ENCODE measurements around the gene SLC12A9.
A peak's percentile ranks its signal among the peaks of the same experiment; 100 is the strongest.
"Not testable (repeated sequence)": the region's sequence is repeated elsewhere in the genome, so short reads cannot be mapped to it uniquely, and the experiment has no call there.

SLC12A9 gene, protein sequence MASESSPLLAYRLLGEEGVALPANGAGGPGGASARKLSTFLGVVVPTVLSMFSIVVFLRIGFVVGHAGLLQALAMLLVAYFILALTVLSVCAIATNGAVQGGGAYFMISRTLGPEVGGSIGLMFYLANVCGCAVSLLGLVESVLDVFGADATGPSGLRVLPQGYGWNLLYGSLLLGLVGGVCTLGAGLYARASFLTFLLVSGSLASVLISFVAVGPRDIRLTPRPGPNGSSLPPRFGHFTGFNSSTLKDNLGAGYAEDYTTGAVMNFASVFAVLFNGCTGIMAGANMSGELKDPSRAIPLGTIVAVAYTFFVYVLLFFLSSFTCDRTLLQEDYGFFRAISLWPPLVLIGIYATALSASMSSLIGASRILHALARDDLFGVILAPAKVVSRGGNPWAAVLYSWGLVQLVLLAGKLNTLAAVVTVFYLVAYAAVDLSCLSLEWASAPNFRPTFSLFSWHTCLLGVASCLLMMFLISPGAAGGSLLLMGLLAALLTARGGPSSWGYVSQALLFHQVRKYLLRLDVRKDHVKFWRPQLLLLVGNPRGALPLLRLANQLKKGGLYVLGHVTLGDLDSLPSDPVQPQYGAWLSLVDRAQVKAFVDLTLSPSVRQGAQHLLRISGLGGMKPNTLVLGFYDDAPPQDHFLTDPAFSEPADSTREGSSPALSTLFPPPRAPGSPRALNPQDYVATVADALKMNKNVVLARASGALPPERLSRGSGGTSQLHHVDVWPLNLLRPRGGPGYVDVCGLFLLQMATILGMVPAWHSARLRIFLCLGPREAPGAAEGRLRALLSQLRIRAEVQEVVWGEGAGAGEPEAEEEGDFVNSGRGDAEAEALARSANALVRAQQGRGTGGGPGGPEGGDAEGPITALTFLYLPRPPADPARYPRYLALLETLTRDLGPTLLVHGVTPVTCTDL

DNA sequence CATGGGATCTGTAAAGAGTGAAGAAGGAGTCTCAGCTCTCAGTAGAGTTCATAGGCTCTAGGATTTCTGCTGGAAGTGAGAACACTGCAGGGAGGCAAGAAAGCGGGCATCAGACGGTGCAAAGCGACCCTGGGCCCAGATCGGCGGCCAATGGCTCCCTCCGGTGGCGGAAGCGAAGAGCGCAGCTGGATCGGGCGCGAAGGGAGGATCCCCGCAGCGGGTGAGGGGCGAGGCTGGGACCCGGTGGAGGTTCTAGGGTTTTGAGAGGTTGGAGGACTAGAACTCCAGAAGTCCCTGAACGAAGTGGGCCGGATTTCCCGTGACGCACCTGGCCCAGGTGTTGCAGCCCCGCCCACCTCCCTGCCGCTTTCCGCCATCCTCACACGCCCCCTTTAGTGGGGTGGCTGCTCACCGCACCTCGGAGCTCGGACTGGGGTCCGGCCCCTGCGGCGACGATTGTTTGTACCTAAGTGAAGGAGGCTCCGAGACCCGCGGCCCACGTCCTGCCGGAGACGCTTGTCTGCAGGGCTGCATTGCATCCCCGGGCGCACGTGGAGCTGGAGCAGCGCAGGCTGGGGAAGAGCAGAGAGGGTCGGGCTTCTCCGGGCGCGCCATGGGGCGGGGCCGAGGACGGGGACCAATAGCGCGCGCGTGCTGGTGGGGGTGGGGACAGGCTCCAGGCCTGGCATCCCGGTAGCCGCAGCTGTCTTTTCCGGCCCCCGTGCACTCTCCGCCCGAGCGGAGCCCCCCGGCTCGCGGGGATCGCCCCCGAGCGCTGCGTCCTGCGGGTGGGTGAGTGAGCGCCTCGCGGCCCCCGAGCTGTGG, at the start of gene SLC12A9:
TSS of gene SLC12A9 (plus strand) at position 666 of the 825 bp plus-strand sequence. CDS start 1,485 bp downstream, outside the sequence.
- peak; percentile 67 to 73 for DNase-seq (ENCODE audit: low read depth in 1 of 2, low spot score in 1 of 2)

DNA sequence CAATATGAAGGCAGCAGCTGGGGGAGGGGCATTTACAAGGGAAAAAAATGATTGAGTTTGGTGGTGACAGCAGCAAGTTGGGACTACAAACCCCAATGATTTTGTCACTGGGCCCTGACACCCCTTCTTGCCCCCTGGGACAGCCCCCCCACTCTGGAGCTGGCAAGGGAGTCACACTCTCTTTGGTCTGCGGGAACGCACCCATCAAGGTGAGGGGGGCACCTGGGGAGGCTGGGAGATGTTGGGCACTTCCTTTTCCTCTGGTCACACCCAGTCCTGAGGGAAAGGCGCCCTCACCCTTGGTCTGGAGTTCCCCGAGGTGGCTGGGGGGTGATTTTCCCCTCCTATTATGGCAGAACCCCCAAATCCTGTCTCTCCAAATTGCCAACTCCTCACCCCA, 49.6 kb upstream of the SLC12A9 start:
- no peak for DNase-seq (ENCODE audit: low read depth in 1 of 2, low spot score in 1 of 2)

DNA sequence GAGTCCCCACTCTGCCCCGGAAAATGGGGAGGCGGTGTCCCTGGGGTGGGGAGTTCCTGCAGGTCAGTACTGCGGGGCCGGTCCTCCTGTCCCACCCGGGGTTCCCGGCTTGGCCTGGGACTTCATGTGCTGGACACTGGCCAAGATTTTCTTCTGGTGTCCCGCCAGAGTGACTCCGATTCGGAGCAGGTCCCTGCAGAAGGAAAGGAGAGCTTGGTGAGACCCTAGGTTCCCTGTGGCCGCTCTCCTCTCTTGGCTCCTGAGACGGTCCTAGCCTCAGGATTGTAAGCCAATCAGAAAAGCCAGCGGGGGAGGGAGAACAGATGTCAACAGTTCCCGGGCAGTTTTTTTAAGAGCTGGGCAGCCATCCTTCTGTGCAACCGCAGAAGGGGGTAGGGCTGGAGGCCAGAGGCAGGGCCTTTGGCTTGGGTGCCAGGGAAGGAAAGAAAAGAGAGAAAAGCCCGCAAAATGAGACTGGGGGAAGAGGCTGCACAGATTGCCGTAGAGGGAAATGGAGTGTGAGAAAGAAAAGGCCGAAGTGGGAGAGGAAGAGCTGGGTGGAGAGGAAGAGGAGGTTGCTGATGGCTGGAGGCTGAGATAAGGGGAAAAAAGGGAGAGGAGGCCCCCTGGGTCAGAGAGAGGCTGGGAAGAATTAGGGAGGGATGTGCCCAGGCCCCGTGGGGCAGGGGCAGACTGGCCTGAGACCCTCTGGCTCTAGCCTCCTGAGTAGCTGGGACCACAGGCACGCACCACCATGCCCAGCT, 48.9 kb upstream of the SLC12A9 start:
- DNase-seq (ENCODE audit: low read depth in 1 of 2, low spot score in 1 of 2), result no peak

DNA sequence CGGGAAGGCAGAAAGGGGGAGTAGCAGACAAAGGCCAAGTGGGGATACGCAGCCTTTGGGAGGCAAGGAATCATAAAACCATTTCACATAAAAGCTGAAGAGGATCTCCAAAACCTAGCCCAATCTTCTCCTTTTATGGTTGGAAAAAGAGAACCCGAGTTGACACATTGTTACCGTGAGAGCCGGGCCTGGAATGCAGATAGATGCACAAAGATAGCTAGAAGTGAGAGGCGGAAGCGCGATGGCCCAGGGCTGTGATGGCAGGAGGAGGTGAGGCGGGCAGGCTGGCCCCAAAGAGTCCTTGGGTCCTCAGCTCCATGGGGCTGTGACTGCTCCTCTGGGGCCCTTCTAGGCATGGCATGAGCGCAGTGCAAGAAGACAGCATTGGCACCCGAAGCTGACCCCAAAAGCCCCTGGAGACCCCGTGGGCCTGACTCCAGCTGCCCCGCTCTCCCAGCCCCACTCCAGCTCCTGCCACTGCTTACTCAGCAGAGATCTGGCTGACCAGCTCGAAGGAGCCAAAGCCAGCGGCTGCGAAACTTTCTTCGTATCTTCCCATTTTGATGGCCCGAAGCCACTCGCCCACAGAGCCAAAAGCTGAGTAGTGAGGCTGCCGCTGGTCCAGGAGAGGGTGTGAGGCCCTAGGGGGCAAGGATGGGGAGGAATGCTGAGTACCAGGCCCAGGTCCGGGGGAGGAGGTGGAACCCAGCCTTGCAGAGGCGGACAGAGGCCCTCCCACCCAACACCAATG, 47.7 kb upstream of the SLC12A9 start:
- DNase-seq (ENCODE audit: low read depth in 1 of 2, low spot score in 1 of 2), result no peak

DNA sequence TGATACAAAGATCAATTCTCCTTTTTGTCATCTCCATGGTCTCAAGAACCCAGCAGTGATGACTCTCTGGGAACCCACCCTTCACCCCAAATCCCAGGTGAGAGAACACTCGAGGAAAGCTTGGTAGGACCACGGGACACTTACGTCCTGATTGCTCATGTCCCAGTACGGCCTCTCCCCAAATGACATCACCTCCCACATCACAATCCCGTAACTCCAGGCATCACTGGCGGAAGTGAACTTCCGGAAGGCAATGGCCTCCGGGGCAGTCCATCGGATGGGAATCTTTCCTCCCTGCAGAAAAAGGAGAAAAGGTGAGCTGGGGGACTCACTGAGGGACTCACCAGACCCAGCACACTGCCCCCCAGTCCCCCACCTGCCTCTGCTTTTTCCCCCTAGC, 46.2 kb upstream of the SLC12A9 start:
- no peak for DNase-seq (ENCODE audit: low read depth in 1 of 2, low spot score in 1 of 2)

DNA sequence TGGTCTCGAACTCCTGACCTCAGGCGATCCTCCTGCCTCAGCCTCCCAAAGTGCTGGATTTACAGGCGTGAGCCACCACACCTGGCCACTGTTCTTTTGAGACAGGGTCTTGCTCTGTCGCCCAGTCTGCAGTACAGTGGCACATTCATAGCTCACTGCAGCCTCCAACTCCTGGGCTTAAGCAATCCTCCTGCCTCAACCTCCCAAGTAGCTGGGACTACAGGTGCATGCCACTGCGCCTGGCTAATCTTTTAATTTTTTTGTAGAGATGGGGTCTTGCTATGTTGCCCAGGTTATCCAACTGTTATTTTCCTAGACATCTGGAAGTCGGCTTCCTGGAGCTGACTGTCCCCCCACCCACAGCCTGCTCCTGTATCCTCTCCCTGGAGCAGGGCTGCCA, 45.6 kb upstream of the SLC12A9 start:
- DNase-seq (ENCODE audit: low read depth in 1 of 2, low spot score in 1 of 2), result not testable (repeated sequence)

DNA sequence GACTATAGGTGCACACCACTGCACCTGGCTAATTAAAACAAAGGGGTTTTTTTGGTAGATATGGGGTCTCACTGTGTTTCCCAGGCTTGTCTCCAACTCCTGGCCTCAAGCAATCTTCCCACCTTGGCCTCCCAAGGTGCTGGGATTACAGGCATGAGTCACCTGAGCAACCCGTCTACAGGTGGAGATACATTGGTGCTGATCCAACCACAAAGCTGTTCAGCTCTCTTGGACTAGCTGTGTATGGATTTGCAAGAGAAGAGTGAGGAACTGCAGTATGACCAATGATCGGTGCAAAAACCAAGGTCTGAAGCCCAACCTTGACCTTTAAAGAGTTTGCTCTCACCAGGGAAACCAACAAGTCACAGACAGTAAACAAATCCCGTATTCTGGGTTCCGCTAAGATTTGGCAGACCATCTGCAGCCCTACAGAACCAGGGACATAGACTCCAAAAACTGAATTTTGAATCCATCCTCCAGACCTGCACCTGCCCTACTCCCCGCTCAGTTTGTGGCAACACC, 44.1 kb upstream of the SLC12A9 start:
- no peak for DNase-seq (ENCODE audit: low read depth in 1 of 2, low spot score in 1 of 2)

DNA sequence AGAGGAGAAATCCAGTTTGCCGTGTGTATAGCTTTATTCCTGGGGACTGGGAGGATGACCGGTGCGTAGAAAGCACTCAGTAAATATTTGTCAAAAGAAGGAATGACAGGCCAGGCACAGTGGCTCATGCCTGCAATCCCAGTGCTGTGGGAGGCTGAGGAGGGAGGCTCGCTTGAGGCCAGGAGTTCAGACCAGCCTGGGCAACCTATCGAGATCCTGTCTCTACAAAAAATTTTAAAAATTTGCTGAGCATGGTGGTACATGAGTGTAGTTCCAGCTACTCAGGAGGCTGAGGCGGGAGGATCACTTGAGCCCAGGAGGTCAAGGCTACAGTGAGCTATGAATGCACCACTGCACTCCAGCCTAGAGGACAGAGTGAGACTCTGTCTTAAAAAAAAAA, 41.0 kb upstream of the SLC12A9 start:
- DNase-seq (ENCODE audit: low read depth in 1 of 2, low spot score in 1 of 2), result no peak

DNA sequence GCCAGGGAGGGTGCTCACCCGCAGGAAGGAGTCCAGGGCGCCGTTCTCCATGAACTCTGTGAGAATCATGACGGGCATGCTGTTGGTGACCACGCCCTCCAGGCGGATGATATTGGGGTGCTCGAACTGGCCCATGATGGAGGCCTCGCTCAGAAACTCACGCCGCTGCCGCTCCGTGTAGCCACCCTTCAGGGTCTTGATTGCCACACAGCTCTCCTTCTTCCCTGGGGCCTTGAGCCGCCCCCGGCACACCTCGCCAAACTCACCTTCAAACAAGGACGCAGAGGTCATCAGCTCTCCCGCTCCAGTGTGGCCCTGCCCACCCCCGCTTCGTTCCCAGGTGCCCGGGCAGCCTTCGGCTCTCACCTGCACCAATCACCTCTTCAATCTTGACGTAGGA, 39.8 kb upstream of the SLC12A9 start:
- DNase-seq (ENCODE audit: low read depth in 1 of 2, low spot score in 1 of 2), result no peak

DNA sequence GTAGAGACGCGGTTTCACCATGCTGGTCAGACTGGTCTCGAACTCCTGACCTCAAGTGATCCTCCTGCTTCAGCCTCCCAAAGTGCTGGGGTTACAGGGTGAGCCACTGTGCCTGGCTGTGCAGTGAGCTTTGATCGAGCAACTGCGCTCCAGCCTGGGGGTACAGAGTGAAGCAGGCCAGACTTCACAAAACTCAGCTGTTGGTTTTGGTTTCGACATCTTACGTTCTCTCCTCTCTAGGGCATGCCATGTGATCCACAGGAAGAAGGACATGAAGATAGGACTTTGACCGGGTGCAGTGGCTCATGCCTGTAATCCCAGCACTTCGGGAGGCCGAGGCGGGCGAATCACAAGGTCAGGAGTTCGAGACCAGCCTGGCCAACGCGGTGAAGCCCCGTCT, 36.0 kb upstream of the SLC12A9 start:
- not testable (repeated sequence) for DNase-seq (ENCODE audit: low read depth in 1 of 2, low spot score in 1 of 2)

DNA sequence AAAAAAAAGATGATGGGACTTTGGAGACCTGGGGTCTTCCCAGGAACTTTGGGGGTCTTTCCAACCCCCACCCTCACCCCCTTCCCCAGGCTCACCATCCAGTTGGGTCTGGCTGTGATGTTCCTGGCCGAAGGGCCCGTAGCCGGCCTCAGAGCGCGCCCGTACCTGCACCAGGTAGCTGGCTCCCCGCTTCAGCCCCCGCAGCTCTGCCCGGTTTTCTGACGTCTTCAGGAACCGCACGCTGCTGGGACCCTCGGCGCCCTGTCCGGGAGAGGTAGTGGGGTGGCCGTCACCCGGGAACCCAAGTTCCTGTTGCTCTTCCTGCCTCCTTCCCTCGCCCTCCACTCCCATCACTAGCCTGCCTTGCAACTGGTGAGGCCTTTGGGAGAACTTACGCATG, 35.4 kb upstream of the SLC12A9 start:
- DNase-seq (ENCODE audit: low read depth in 1 of 2, low spot score in 1 of 2), result no peak

DNA sequence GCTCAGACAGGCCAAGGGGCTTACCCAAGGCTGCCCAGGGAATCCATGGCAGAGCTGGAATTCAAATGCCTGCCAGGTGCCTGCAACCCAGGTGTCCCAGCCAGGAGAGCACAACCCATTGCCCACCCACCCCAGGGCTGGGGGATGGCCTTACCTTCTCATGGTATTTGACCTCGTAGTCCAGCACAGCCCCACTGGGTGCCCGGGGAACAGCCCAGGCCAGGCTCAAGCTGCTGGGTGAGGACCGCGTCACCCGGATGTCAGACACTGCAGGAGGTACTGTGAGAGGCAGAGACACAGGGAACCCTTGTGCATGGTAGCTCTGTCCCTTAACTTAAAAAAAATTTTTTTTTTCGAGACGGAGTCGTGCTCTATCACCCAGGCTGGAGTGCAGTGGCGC, 34.1 kb upstream of the SLC12A9 start:
- no peak for DNase-seq (ENCODE audit: low read depth in 1 of 2, low spot score in 1 of 2)

DNA sequence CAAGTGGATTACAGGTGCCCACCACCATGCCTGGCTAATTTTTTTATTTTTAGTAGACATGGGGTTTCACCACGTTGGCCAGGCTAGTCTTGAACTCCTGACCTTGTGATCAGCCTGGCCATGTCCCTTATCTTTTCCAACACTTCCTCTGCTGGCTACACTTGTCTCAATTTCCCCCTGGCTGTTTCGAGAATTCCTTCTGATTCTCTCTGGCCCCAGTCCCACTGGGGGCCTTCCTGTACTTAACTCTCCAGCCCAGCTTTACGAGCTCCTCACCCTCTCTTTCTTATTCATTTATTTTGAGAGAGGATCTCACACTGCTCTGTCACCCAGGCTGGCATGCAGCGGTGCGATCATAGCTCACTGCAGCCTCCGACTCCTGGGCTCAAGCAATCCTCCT, 33.7 kb upstream of the SLC12A9 start:
- DNase-seq (ENCODE audit: low read depth in 1 of 2, low spot score in 1 of 2), result no peak

DNA sequence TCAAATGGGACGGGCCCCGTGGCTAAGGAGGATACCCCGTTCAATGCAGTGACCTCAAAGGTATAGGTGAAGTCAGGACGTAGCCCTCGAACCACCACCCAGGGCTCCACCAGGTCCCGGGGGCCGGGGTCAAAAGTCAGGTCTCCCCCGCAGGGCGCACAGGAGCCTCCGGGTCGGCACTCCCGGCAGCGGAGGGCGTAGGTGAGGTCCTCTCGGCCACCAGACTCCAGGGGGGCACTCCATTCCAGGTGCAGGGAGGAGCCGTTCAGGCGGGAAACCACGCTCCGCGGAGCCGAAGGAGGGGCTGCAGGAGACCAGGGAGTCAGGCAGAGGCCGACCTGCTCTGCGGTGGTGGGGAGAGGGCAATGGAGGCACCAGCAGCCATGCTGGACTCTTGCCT, 32.9 kb upstream of the SLC12A9 start:
- DNase-seq (ENCODE audit: low read depth in 1 of 2, low spot score in 1 of 2), result no peak

DNA sequence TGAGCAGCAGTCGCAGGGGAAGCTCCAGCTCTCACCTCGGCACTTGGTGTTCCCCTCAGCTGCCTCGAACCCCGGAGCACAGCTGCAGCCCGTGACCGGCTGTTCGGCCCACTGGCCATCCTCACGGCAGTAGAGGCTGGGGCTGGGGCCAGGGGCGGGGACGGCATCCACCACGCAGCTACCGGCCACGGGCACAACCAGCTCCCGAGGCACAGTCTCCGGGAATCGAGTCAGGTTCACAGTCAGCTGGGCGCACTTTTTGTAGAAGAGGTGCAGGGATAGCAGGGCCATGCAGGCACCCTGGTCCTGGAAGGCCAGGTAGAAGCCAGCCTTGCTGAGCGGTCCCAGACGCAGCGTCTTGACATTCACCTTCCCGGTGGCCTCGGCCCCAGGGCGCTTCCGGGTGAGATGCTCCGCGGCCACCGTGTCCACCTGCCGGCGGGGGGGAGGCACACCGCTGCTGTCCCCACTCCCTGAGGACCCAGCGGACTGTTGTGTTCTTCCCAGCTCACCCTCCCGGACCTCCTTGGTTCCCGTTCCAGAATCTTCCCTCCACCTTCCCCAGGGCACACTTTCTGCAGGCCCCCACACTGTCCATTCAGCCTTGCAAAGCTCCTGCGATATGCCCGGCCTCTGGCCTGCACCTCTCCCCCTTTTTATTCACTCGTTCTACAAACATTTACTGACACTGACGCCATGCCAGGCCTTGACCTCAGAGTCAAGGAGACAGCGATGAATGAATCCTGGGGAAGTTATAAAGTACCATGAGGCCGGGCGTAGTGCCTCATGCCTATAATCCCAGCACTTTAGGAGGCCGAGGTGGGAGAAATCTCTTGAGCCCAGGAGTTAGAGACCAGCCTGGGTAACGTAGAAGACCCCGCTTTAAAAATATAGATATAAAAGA, 30.0 kb upstream of the SLC12A9 start:
- no peak for DNase-seq (ENCODE audit: low read depth in 1 of 2, low spot score in 1 of 2)

DNA sequence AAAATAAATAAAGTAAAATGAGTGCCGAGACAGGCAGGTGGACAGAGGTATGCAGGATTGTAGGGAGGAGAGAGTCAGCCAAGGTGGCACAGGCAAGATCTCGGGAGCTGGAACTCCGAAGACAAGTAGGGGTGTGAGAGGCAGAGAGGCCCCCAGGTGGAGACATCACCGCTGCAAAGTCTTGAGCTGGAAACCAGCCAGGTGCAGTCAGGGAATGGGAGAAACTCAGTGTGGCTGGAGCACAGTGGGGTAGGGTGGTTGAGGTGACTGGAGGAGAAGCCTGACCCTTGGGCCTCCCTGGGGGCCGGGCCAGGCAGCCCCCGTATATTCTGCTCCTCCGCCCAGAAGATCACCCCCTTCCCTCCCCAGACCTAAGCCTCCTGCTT, 29.4 kb upstream of the SLC12A9 start:
- DNase-seq (ENCODE audit: low read depth in 1 of 2, low spot score in 1 of 2), result no peak

DNA sequence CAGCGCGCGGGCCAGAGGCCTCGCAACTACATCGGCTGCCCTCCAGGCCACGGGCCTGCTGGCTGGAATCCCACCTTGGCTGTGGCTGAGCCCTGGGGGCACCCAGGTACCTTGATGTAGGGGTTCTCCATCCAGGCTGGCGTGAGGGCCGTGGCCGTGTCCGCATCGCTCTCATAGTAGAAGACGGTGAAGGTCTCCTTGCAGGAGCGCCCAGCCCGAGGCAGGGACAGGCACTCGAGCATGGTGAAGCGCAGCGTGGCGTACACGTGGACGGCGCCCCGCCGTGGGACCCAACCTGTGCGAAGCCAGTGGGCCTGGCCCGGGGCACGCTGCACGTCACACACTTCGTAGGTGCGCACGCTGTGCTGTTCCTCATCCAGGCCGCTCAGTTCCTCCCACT, 29.0 kb upstream of the SLC12A9 start:
- DNase-seq (ENCODE audit: low read depth in 1 of 2, low spot score in 1 of 2), result no peak

DNA sequence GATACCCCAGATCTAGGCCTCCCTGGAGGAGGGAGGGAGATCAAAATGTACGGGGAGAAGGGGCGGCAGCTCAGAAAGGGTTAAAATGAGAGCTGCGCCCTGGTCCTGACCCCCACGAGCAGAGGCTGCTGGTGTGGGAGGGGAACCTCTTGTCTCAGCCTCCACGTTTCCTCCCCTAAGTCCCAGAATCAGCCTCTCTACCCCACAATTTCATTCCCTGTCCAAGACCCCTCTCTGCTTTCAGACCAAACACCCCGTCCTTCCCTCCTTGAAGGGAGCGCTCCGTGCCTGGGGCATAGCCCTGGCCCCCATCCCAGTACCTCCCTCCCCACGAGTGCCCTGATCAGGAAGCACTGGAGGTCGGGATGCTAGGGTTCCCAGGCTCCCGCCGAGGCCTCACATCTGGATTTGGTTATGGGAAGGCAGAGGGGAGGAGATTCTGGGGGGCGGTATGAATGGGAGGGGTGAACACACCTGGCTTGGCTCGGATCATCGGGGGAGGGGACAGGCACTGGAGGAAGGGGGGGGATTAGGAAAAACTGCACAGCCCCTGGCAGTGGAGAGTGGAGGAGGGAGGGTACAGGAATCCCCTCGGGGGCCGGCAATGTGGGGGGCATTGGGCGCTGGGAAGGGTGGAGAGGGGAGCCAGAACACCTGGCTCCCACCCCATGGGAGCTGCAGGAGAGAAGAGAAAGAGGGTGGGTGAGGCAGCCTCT, 27.9 kb upstream of the SLC12A9 start:
- no peak for DNase-seq (ENCODE audit: low read depth in 1 of 2, low spot score in 1 of 2)
